Liver (tissue), 9 donors: Measurements from ENCODE around the gene HOXD13. TPM values are rescaled to one million over a fixed set of nuclear protein-coding genes. Genes with fewer than 3 reads are reported as not detected.
A peak's percentile ranks its signal among the peaks of the same experiment; 100 is the strongest.

Experiments
- DNase-seq: peaks from one replicate; pipeline ENCODE4 v3.0.0-alpha.2; 2017; ENCODE audit warnings: low spot score
- H3K27ac ChIP-seq, 2 donors: one replicate each; pipeline ENCODE4 v1.7.0; 2013; ENCODE audit warnings: inconsistent platforms in 2 of 2, low read length in 2 of 2, control low read depth in 1 of 2, low read depth in 1 of 2, mild to moderate bottlenecking in 1 of 2
- H3K27me3 ChIP-seq, 4 donors: one replicate each; pipeline versions ENCODE4 v1.6.1 to v1.7.0; 2013; ENCODE audit warnings: low read length in 3 of 4, inconsistent platforms in 1 of 4, mild to moderate bottlenecking in 1 of 4, moderate library complexity in 1 of 4; ENCODE audit not compliant: control insufficient read depth in 4 of 4, insufficient read depth in 4 of 4
- H3K36me3 ChIP-seq, 4 donors: one replicate each; pipeline versions ENCODE4 v1.6.1 to v1.7.0; 2013; ENCODE audit warnings: low read length in 3 of 4, mild to moderate bottlenecking in 3 of 4, low read depth in 1 of 4, moderate library complexity in 1 of 4; ENCODE audit not compliant: control insufficient read depth in 4 of 4, insufficient read depth in 3 of 4
- H3K4me1 ChIP-seq, 4 donors: one replicate each; pipeline versions ENCODE4 v1.6.1 to v1.7.0; 2013; ENCODE audit warnings: low read length in 3 of 4, mild to moderate bottlenecking in 3 of 4, moderate library complexity in 1 of 4; ENCODE audit not compliant: control insufficient read depth in 4 of 4, insufficient read depth in 4 of 4
- H3K4me3 ChIP-seq, 3 donors: one replicate each; pipeline versions ENCODE4 v1.6.1 to v1.7.0; 2013; ENCODE audit warnings: low read length in 3 of 3, control low read depth in 1 of 3, low read depth in 1 of 3, mild to moderate bottlenecking in 1 of 3
- H3K9ac ChIP-seq, 2 donors: one replicate each; pipeline ENCODE4 v1.7.0; 2013; ENCODE audit warnings: low read length in 2 of 2, mild to moderate bottlenecking in 2 of 2, moderate library complexity in 2 of 2, control low read depth in 1 of 2, low read depth in 1 of 2
- H3K9me3 ChIP-seq, 4 donors: one replicate each; pipeline versions ENCODE4 v1.6.1 to v1.7.0; 2013; ENCODE audit warnings: low read length in 3 of 4; ENCODE audit not compliant: control insufficient read depth in 4 of 4
- EGR1 ChIP-seq, 2 donors: IDR thresholded peaks; 2 replicates each; pipeline ENCODE4 v1.6.1; 2016 to 2018; ENCODE audit warnings: antibody characterized with exemption in 2 of 2, low read depth in 2 of 2
- FOXA1 ChIP-seq: IDR thresholded peaks from 2 replicates; pipeline ENCODE4 v1.6.1; 2016; ENCODE audit warnings: antibody characterized with exemption
- FOXA2 ChIP-seq: IDR thresholded peaks from 2 replicates; pipeline ENCODE4 v1.6.1; 2016; ENCODE audit warnings: antibody characterized with exemption
- GABPA ChIP-seq, 2 donors: IDR thresholded peaks in 1 of 2; conservative IDR thresholded peaks in 1 of 2; 2 replicates each; pipeline ENCODE4 v1.6.1; 2016; ENCODE audit warnings: antibody characterized with exemption in 2 of 2, mild to moderate bottlenecking in 1 of 2, moderate library complexity in 1 of 2
- HNF4G ChIP-seq: IDR thresholded peaks from 2 replicates; pipeline ENCODE4 v1.6.1; 2016; ENCODE audit warnings: antibody characterized with exemption
- JUND ChIP-seq, 2 donors: IDR thresholded peaks; 2 replicates each; pipeline ENCODE4 v1.6.1; 2016; ENCODE audit warnings: antibody characterized with exemption in 2 of 2
- RAD21 ChIP-seq, 2 donors: IDR thresholded peaks; 2 replicates each; pipeline ENCODE4 v1.6.1; 2016; ENCODE audit warnings: antibody characterized with exemption in 2 of 2, mild to moderate bottlenecking in 2 of 2
- SP1 ChIP-seq: IDR thresholded peaks from 2 replicates; pipeline ENCODE4 v1.6.1; 2018; ENCODE audit warnings: antibody characterized with exemption, mild to moderate bottlenecking
- TAF1 ChIP-seq: conservative IDR thresholded peaks from 2 replicates; pipeline ENCODE4 v1.6.1; 2016; ENCODE audit warnings: antibody characterized with exemption, mild to moderate bottlenecking
- YY1 ChIP-seq: IDR thresholded peaks from 2 replicates; pipeline ENCODE4 v1.6.1; 2016; ENCODE audit warnings: antibody characterized with exemption, mild to moderate bottlenecking
- WGBS: extraction: QIAGEN DNeasy Blood & Tissue Kit; methylation state at CpG from one replicate; pipeline ENCODE4 v1.1.7; 2013; 5-methylcytosine and 5-hydroxymethylcytosine counted together
- polyA plus RNA-seq, 2 donors: library from polyadenylated mRNA; stranded (reverse) in 1 of 2; unstranded in 1 of 2; fragments of 200-250 nt in 1 of 2; fragments of >200 nt in 1 of 2; fragmentation: Nextera tagmentation in 1 of 2; extraction: Ambion mirVana in 1 of 2; gene quantifications; one replicate each; pipeline versions ENCODE4 v1.2.1 to v1.2.3, GENCODE V29; 2013 to 2015
- total RNA-seq, 2 donors: library from RNA; depleted of rRNA; stranded (reverse); fragments of >200 nt; gene quantifications; one replicate each; pipeline ENCODE4 v1.2.3, GENCODE V29; 2014
- TF ChIP-seq, protein P1 (sequence below): IDR thresholded peaks from 2 replicates; pipeline ENCODE4 v1.6.1; 2016; ENCODE audit warnings: antibody characterized with exemption
- TF ChIP-seq, protein P2 (sequence below): IDR thresholded peaks from 2 replicates; pipeline ENCODE4 v1.6.1; 2016; ENCODE audit warnings: antibody characterized with exemption, mild to moderate bottlenecking
- TF ChIP-seq, protein P3 (sequence below): IDR thresholded peaks from 2 replicates; pipeline ENCODE4 v1.6.1; 2016; ENCODE audit warnings: antibody characterized with exemption
- TF ChIP-seq, protein P4 (sequence below): IDR thresholded peaks from 2 replicates; pipeline ENCODE4 v1.6.1; 2016; ENCODE audit warnings: antibody characterized with exemption
- donor health status: healthy.
- donor health status: healthy.
- donor health status: healthy.
- donor health status: healthy.
- donor health status: healthy.

Gene HOXD13
- total and polyA plus RNA-seq, 4 donors = not detected

DNA sequence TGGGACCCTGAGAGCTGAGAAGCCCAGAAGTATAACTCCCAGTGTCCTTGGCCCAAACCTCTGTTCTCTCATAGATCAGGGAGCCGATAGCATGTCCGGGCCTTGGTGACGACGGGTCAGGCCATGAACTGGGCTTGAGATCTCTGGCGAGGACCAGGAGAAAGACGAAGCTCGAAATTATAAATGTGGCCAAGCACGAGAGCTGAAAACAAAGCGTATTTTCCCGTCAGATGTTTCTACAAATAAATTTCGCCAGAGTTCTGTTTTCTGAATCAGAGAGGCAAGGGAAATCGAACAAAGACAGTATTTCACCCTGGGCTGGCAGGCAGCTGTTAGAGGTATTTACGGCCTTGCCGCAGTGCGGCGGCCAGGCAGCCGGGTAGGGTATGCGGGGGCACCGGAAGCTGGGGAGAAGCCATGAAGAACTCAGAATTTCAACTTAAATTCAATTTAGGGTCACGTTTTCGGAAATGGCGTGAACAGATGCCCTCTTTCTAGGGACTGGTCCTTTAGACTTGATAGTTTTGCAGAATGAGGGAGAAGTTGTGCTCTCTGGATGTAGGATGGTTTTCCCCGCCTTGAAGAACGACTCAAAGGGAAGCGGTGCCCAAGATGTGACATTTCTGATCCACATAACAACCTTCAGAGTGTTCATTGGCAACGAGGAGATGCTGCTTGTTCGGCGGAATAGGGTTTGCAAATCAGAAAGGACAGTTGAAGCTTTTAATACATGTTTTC is 46.6 kb downstream of the HOXD13 start:
- H3K9ac ChIP-seq = no peak overlapping the region
- H3K4me3 ChIP-seq = no peak overlapping the region
- H3K4me1 ChIP-seq = peaks cover 7 to 18% (median 13%) of the 10 kb centered on the region in 4 donors
- DNase-seq = no peak
- no peak overlapping the region for H3K27ac ChIP-seq
- no peak for TF ChIP-seq HNF4G
- no peak for TF ChIP-seq SP1
- TF ChIP-seq EGR1 (IDR thresholded peaks at IDR 0.05; ENCODE audit: low read depth in 2 of 2) = no peak
- no peaks in the 10 kb centered on the region for H3K9me3 ChIP-seq
- peaks cover 11 to 34% (median 26%) of the 10 kb centered on the region in 4 donors for H3K27me3 ChIP-seq
- no peaks in the 10 kb centered on the region for H3K36me3 ChIP-seq
- WGBS = 17% methylated on average over 28 of the region's 28 CpGs

DNA sequence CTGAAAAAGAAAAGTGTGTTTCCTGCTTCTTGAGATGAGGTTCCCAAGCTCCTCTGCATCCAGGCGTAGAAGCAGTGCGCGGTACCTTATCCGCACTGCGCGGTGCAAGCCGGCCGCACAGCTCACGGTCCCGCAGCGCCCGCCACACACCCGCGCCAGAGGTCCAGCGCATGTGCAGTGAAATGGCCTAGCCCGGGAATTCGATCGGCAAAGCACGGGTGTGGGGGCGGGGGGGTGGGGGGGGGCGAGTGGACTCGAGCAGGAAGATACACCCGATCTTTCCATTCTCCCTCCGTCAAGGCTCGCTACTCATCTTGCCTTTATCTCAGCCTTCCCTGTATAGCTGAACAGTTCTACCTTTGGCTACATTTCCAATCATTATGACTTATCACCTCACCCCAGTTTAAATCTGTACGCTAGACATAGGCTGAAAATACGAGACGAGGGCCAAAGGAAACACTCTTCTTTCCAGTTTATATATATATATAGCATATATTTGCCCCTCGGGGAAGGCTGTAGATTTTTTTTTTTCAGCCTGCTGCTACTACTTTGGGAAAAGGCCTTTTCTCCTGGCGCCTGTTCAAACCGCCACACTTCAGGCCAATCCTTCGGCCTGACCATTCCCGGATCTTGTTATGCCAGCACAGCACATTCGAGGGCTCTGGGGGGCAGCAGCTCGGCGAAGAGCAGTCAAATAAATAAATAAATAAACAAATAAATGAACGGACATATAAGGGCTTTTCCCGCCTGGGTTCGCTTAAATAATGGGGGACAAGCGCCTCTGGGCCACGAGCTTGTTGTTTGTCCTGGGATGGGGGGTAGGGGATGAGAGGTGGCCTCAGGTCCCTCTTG is 47.4 kb downstream of the HOXD13 start:
- Histone ChIP-seq H3K27me3 (peaks cover 9 to 29% (median 25%) of the 10 kb centered on the region in 4 donors), H3K4me3 (peak overlapping the region in 1 of 3 donors; percentile 52), H3K36me3 (no peaks in the 10 kb centered on the region), H3K9ac (no peak overlapping the region), H3K27ac (no peak overlapping the region), H3K9me3 (no peaks in the 10 kb centered on the region), H3K4me1 (peaks cover 7 to 18% (median 13%) of the 10 kb centered on the region in 4 donors)
- TF ChIP-seq, protein P1, sequence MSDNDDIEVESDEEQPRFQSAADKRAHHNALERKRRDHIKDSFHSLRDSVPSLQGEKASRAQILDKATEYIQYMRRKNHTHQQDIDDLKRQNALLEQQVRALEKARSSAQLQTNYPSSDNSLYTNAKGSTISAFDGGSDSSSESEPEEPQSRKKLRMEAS = no peak
- TF ChIP-seq RAD21 (IDR thresholded peaks at IDR 0.05) (no peak), FOXA1 (no peak), FOXA2 (no peak), JUND (IDR thresholded peaks at IDR 0.05) (no peak), YY1 (no peak), EGR1 (IDR thresholded peaks at IDR 0.05; ENCODE audit: low read depth in 2 of 2) (no peak), SP1 (no peak), TAF1 (no peak), GABPA (IDR thresholded peaks at IDR 0.05 in 1 of 2, conservative IDR thresholded peaks at IDR 0.05 in 1 of 2) (no peak)
- TF ChIP-seq, protein P2, sequence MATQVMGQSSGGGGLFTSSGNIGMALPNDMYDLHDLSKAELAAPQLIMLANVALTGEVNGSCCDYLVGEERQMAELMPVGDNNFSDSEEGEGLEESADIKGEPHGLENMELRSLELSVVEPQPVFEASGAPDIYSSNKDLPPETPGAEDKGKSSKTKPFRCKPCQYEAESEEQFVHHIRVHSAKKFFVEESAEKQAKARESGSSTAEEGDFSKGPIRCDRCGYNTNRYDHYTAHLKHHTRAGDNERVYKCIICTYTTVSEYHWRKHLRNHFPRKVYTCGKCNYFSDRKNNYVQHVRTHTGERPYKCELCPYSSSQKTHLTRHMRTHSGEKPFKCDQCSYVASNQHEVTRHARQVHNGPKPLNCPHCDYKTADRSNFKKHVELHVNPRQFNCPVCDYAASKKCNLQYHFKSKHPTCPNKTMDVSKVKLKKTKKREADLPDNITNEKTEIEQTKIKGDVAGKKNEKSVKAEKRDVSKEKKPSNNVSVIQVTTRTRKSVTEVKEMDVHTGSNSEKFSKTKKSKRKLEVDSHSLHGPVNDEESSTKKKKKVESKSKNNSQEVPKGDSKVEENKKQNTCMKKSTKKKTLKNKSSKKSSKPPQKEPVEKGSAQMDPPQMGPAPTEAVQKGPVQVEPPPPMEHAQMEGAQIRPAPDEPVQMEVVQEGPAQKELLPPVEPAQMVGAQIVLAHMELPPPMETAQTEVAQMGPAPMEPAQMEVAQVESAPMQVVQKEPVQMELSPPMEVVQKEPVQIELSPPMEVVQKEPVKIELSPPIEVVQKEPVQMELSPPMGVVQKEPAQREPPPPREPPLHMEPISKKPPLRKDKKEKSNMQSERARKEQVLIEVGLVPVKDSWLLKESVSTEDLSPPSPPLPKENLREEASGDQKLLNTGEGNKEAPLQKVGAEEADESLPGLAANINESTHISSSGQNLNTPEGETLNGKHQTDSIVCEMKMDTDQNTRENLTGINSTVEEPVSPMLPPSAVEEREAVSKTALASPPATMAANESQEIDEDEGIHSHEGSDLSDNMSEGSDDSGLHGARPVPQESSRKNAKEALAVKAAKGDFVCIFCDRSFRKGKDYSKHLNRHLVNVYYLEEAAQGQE = no peak
- TF ChIP-seq, protein P3, sequence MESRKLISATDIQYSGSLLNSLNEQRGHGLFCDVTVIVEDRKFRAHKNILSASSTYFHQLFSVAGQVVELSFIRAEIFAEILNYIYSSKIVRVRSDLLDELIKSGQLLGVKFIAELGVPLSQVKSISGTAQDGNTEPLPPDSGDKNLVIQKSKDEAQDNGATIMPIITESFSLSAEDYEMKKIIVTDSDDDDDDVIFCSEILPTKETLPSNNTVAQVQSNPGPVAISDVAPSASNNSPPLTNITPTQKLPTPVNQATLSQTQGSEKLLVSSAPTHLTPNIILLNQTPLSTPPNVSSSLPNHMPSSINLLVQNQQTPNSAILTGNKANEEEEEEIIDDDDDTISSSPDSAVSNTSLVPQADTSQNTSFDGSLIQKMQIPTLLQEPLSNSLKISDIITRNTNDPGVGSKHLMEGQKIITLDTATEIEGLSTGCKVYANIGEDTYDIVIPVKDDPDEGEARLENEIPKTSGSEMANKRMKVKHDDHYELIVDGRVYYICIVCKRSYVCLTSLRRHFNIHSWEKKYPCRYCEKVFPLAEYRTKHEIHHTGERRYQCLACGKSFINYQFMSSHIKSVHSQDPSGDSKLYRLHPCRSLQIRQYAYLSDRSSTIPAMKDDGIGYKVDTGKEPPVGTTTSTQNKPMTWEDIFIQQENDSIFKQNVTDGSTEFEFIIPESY = no peak
- TF ChIP-seq, protein P4, sequence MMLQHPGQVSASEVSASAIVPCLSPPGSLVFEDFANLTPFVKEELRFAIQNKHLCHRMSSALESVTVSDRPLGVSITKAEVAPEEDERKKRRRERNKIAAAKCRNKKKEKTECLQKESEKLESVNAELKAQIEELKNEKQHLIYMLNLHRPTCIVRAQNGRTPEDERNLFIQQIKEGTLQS = no peak
- no peak for DNase-seq
- 18% methylated on average over 41 of the region's 41 CpGs for WGBS
